A549 (cell line): ENCODE measurements around the gene MAPKAP1.

Source experiments
- EP300 ChIP-seq, 2 experiments: fragments of >200 bp; sonication (Bioruptor Twin); formaldehyde crosslinking; IDR thresholded peaks; 2 replicates in 1 of 2; 3 replicates in 1 of 2; pipeline ENCODE4 v1.6.1; 2016 to 2017
- ESRRA ChIP-seq: fragments of 150-350 bp; IDR thresholded peaks from 2 replicates; pipeline ENCODE4 v1.6.1; 2014; ENCODE audit warnings: mild to moderate bottlenecking, low read length, borderline replicate concordance
- HOXB5 ChIP-seq: fragments of 250-450 bp; sonication (Bioruptor Pico); IDR thresholded peaks from 2 replicates; pipeline ENCODE4 v1.5.0; 2020; ENCODE audit warnings: mild to moderate bottlenecking, moderate library complexity
- MAFK ChIP-seq: fragments of 450-650 bp; IDR thresholded peaks from 2 replicates; pipeline ENCODE4 v1.6.1; 2014; ENCODE audit not compliant: partially characterized antibody
- POLR2A ChIP-seq: IDR thresholded peaks from 2 replicates; pipeline ENCODE4 v1.6.1; 2012; ENCODE audit warnings: mild to moderate bottlenecking, low read length
- RAD21 ChIP-seq, 2 experiments: fragments of >200 bp in 1 of 2; sonication (Bioruptor Twin) in 1 of 2; formaldehyde crosslinking in 1 of 2; IDR thresholded peaks in 1 of 2; conservative IDR thresholded peaks in 1 of 2; 2 replicates in 1 of 2; 3 replicates in 1 of 2; pipeline ENCODE4 v1.6.1; 2012 to 2018; ENCODE audit warnings: inconsistent platforms in 1 of 2
- REST ChIP-seq: fragments of 200-600 bp; sonication (generic); IDR thresholded peaks from 2 replicates; pipeline ENCODE4 v1.6.1; 2016; ENCODE audit warnings: antibody characterized with exemption, mild to moderate bottlenecking, moderate library complexity
- RNF2 ChIP-seq: fragments of 200-600 bp; sonication (generic); IDR thresholded peaks from 2 replicates; pipeline ENCODE4 v1.6.1; 2016; ENCODE audit warnings: low read depth, mild to moderate bottlenecking, antibody characterized with exemption, moderate library complexity, borderline replicate concordance
- SMC3 ChIP-seq: fragments of >200 bp; sonication (Bioruptor Twin); formaldehyde crosslinking; IDR thresholded peaks from 3 replicates; pipeline ENCODE4 v1.6.1; 2018; ENCODE audit warnings: inconsistent platforms
- USF2 ChIP-seq: fragments of 450-650 bp; IDR thresholded peaks from 2 replicates; pipeline ENCODE4 v1.6.1; 2014; ENCODE audit warnings: antibody characterized with exemption
- TF ChIP-seq, protein P1 (sequence below): fragments of >200 bp; sonication (Bioruptor Twin); formaldehyde crosslinking; IDR thresholded peaks from 3 replicates; pipeline ENCODE4 v1.5.1; 2016
- TF ChIP-seq, protein P2 (sequence below): fragments of 150-350 bp; IDR thresholded peaks from 2 replicates; pipeline ENCODE4 v1.6.1; 2014; ENCODE audit warnings: low read depth, mild to moderate bottlenecking, low read length

DNA sequence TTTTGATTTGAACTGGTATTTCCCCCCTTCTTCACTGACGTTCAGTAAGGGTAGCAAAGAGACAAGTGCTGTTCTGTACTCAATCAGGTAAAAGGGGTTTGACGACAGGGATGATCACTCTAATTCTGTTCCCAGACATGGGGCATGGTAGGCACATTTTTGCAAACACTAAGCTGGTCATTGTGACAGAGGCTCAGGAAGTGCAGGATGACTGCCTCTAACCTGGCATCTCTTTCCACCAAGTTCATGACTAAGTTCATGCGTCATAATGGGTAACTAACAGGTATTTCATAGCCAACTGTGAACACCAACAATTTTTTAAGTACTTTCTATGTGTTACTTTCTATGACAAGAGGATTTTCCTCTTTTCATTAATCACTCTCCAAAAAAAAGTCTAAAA, 166.5 kb downstream of the MAPKAP1 start:
- TF ChIP-seq ESRRA (no peak), MAFK (no peak), HOXB5 (CRISPR knock-in tag) (no peak), USF2 (no peak), EP300 (IDR thresholded peaks at IDR 0.05) (peak in 1 of 2 experiments; percentile 13; a peak in 1 of 5 replicates), POLR2A (no peak), SMC3 (no peak), RNF2 (no peak), REST (no peak), RAD21 (conservative IDR thresholded peaks at IDR 0.05 in 1 of 2, IDR thresholded peaks at IDR 0.05 in 1 of 2) (no peak)
- TF ChIP-seq, protein P1, sequence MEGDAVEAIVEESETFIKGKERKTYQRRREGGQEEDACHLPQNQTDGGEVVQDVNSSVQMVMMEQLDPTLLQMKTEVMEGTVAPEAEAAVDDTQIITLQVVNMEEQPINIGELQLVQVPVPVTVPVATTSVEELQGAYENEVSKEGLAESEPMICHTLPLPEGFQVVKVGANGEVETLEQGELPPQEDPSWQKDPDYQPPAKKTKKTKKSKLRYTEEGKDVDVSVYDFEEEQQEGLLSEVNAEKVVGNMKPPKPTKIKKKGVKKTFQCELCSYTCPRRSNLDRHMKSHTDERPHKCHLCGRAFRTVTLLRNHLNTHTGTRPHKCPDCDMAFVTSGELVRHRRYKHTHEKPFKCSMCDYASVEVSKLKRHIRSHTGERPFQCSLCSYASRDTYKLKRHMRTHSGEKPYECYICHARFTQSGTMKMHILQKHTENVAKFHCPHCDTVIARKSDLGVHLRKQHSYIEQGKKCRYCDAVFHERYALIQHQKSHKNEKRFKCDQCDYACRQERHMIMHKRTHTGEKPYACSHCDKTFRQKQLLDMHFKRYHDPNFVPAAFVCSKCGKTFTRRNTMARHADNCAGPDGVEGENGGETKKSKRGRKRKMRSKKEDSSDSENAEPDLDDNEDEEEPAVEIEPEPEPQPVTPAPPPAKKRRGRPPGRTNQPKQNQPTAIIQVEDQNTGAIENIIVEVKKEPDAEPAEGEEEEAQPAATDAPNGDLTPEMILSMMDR, result no peak
- TF ChIP-seq, protein P2, sequence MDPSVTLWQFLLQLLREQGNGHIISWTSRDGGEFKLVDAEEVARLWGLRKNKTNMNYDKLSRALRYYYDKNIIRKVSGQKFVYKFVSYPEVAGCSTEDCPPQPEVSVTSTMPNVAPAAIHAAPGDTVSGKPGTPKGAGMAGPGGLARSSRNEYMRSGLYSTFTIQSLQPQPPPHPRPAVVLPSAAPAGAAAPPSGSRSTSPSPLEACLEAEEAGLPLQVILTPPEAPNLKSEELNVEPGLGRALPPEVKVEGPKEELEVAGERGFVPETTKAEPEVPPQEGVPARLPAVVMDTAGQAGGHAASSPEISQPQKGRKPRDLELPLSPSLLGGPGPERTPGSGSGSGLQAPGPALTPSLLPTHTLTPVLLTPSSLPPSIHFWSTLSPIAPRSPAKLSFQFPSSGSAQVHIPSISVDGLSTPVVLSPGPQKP, result no peak
